Posterior vena cava (tissue), 2 donors: ENCODE results near the gene SEC24B. TPM values are rescaled to one million over a fixed set of nuclear protein-coding genes. Genes with fewer than 3 reads are reported as not detected.
"Not testable (repeated sequence)": the region's sequence is repeated elsewhere in the genome, so short reads cannot be mapped to it uniquely, and the experiment has no call there.

Experiments
- DNase-seq: peaks from one replicate; pipeline ENCODE4 v3.0.0-alpha.2; 2020; ENCODE audit warnings: low spot score
- intact Hi-C, 2 donors: fragments of 100-400 bp; cut with DNase I; formaldehyde crosslinking; loops; one replicate each; pipeline versions ENCODE4 v1.14.1 to v1.14.2; 2022 to 2023
- microRNA-seq, 2 donors: library from miRNA; unstranded; fragments of <30 nt; microRNA quantifications; one replicate each; pipeline ENCODE4 v1.2.0, GENCODE V29; 2020 to 2021; ENCODE audit warnings: borderline microRNAs expressed in 2 of 2
- total RNA-seq, 2 donors: library from RNA; stranded (reverse); fragmentation: NEBNext Ultra II Directional; extraction: Animal tissue kit (Norgen Biotek cat#: 25700); gene quantifications; one replicate each; pipeline ENCODE4 v1.2.1, GENCODE V29; 2021
- donor health status: DM: yes; HTN: yes; CAD: no.
- donor health status: DM: yes; HTN: yes; CAD: no.

SEC24B gene
- total RNA-seq, 2 donors from 2014 or later: 29.6 to 33.9 TPM

DNA sequence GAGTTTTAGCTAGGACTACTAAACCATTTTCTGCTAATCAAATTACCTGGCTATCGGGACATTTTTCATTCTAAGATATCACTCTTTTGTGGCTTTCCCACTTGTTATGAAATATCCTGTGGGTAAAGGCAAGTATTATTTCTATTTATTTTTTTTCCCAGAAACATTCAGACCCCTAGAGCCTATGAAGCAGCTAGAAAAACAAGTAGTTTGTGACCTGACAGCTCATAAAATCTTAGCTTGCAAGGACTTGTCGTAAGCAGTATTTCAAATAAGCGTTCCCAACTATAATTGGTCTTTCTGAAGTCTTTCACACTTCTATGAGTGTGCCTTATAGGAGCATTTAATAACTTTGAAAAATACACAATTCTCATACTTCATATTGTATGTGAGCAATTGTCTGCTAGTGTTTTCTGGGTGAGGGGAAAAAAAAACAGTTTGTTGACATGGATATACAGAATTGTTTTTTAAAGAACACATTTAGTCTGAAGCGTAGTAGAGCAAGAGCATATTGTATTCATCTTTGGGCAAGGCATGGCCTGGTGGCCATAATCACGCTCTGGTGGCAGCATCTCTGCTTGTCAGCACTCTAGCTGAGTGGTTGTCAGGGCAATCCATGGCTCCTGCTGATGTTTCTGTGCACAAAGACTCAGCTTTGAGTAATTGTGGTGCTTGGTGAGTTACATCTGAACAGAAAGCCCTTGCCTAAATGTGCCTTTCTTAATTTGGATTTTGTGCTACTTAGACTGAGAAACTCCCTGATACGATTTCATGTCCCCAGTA, 129.0 kb downstream of the SEC24B start:
- intact Hi-C loops: no loop called here
- DNase-seq: no peak

DNA sequence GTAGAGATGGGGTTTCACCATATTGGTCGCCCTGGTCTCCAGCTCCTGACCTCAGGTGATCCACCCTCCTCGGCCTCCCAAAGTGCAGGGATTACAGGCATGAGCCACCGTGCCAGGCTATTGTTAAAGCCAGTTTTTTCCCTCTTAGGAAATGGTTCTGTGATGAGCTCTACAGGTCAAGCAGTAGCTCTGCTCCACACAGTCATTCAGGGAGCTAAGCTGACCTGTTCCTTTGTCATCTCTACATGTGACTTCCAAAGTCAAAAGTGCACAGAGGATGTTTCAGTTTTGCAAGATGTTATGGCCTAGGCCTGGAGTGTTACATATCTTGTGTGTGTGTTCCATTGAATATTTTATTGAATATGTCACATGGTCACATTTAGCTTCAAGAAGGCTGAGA, 137.9 kb downstream of the SEC24B start:
- DNase-seq: no peak
- intact Hi-C loops: no loop called here

DNA sequence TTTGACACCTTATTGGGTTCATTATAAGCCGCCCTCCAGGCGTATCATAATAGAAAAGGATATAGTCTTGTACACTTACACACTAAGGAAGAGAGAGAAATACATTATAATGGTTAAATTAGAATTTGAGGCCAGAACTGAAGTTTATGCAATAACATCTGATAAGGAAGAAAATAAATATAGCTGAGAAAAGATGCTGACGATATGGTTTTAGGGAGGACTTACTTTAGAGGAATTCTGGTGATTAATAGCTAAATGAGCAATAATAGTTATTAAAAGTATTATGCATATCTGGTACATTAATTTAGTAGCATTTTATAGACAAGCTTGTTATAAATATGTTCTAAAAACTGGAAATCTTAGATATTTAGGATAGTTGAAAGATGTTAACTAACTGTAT, 138.5 kb downstream of the SEC24B start:
- DNase-seq: no peak
- intact Hi-C loops: no loop called here

DNA sequence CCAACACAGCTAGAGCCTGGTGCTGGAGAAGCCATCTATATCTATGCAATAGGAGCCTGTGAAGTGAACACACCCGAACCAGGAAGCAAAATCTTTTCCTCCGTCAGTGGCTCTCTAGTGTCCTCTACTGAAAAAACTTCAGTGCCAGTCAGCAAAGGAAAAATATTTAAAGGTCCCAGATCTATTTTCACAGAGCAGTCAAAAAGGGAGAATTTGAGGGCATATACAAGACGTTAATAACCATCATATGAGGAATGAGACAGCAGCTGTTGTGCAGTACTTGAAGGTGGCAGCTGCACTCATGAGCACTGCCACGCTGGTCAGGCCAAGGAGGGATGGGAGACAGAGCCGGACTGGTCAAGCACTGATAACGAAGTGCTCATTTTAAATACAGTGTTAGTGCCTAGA, 140.8 kb downstream of the SEC24B start:
- intact Hi-C loops: no loop called here
- no peak for DNase-seq

DNA sequence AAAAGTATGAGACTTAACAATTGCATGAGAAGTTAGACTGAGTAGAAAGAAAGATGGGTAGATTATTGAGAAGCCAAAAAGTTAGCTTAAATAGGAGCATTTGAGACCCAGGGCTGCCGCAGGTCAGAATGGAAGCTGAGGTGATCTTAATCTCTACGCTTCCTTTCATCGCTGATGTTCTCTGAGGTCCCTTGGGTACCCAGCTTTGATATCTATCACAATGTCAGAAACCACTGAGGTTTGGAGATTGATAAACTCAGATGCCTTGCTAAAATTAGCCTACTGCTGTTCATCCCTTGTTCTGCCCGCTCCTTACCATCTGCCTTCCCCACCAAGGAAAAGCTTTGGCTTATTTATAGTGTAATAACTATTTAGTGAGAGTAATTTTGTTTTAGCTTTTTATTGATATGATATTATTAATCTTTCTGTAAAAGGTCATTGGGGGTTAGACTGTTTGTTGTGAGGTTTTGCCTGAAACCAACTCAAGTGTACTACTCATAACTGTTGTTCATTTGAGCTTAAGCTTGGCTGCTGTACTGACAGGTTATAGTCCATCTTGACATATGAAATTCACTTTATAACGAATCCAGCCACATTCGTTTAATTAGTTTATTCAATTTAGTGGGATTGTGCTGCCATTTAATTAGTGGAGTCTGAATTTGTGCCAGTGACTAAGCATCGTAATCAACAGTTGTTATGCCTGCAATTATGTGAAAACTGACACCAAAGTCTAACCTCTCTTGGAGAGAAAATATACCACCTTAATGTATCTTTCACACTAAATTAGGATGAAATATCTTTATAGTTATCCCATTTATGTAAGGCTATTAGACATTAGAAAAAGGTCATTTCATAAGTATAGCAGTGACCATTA, 141.6 kb downstream of the SEC24B start:
- intact Hi-C loops: no loop called here
- DNase-seq: no peak

DNA sequence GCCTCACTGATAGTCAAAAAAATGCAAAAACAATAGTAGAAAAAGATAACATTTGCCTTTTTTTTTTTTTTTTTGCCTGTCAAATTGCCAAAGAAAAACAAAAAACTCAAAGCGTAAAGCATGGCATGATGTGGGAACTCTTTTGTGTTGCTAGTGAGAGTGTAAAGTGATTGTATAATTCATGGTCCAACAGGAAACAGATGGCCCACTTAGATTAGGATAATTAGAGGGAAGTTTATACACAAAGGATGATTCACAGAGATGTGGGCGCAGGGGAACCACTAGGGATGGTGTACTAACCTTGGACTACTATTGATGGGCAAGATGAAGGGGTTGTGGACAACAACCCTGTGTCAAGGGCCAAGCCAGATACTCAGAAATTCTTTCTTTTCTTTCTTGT, 142.8 kb downstream of the SEC24B start:
- intact Hi-C loops: no loop called here
- DNase-seq: no peak

DNA sequence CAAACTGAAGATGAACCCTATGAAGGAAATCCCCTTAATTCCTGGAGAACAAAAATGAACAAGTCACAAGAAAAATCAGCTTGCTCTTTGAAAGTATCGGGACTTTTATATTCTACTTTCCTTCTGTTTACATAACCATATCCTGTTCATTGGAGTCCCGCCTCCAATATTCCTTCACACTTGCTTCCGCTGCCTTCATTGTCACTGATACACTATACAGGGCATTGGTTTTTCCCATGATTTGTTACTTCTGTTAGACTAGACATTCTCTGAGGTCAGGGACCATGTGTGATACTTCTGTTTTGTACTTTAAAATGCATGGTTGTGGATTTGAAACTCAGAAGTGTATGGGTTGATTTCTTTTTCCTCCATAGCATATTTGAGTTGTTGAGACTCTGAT, 145.2 kb downstream of the SEC24B start:
- no peak for DNase-seq
- intact Hi-C loops: no loop called here

DNA sequence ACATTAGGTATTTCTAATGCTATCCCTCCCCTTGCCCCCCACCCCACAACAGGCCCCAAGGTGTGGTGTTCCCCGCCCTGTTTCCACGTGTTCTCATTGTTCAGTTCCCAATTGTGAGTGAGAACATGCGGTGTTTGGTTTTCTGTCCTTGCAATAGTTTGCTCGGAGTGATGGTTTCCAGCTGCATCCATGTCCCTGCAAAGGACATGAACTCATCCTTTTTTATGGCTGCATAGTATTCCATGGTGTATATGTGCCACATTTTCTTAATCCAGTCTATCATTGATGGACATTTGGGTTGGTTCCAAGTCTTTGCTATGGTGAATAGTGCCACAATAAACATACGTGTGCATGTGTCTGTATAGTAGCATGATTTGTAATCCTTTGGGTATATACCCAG, 146.4 kb downstream of the SEC24B start:
- DNase-seq, intact Hi-C loops: not testable (repeated sequence)

DNA sequence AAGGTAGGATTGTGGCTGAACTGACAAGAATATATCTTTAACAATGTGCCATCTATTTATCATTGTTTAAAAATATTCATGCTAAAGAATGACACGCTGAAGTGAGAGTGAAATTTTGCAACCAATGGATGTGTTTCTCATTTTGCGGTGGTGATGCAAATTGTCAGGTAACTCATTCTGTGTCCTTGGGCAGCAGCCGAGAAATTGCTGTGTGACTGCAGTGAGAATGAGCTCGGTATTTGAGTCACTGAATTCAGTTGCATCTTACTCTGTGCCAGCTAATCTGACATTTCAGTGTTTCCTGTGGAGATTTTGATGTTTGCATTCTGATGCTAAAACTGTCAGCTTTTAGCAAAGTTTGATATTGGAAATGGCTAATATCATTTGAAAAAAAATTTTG, 154.6 kb downstream of the SEC24B start:
- DNase-seq: no peak
- intact Hi-C loops: no loop called here

DNA sequence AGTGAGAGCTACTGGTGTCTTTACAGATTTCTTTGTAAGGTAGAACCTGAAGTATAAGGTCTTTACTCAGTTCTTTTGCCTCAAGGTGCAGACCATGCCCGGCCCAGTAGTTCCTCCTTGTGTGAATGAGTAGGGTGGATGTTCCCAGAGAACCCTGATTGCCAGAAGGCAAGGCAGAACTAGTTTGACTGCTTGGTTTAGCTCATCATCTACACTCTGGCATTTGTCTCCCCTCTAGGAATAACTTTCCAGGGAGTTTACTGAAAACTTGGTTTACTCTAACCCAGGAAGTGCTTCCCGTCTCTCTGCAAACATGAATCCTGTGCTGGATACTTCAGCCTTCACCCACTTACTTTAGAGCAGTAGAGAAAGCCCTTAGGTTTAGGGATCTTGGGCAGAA, 155.5 kb downstream of the SEC24B start:
- intact Hi-C loops: no loop called here
- no peak for DNase-seq

DNA sequence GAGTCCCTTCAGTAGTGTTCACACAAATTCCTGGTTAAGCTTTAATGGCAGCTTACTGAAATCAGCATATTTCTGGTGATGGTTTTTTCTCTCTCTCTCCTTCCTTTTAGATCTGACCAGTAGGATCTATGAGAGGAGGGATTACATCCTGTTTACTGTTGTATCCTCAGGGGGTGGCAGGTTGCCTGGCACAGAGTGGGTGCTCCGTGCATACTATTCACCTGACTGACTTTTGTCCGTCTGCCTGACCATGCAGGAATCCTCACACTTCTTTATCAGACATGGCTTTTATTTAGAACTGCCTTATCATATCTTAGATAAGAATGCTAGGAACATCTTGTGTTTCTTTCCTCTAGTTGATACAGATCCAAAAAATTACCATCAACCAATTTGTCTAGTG, 156.0 kb downstream of the SEC24B start:
- DNase-seq: no peak
- intact Hi-C loops: no loop called here

Small RNA genes within 50 kb of the gene (microRNA-seq; reads per million reads assigned to microRNA genes)
- gene MIR576: 2.6 to 4.8 reads per million in 2 donors

Other genes starting within 250 kb of the SEC24B start
- gene COL25A1, start 131.2 kb upstream of the SEC24B start, total RNA-seq: 1 to 10 TPM; 1.0 to 1.1 TPM
- gene MCUB, start 126.4 kb downstream of the SEC24B start, total RNA-seq: 10 to 100 TPM; 17.4 to 18.9 TPM